ENCODE measurements around the gene PCGF3.
"Not testable (repeated sequence)": the region's sequence is repeated elsewhere in the genome, so short reads cannot be mapped to it uniquely, and the experiment has no call there.

The PCGF3 gene

DNA sequence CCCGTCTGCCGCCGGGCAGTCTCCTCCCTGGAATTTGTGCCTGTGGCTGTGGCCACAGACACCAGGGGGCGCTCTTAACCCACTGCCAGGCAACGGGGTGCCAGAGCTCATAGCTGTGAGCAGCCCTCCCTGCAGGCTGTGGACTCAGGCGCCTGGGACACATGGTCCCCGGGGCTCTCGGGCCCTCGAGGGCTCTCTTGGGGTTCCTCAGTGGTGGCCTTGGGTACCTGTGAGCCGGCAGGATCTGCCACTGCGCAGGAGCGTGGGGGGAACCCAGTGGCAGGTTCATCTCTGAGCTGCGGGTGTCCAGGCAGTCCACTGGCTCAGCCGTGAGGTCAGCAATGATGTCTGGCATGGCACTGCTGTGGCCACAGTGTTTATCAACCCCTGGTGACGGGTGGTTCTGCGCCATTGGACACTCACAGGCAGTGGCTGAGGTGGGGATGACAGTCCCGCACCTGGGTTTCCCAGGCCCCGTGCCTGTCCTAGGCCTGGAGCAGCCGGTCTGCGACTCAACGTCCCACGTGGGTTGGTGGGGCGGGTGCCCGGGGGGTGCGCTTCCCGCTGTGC lies 37.2 kb downstream of the PCGF3 start:
- DNase-seq, result no peak

DNA sequence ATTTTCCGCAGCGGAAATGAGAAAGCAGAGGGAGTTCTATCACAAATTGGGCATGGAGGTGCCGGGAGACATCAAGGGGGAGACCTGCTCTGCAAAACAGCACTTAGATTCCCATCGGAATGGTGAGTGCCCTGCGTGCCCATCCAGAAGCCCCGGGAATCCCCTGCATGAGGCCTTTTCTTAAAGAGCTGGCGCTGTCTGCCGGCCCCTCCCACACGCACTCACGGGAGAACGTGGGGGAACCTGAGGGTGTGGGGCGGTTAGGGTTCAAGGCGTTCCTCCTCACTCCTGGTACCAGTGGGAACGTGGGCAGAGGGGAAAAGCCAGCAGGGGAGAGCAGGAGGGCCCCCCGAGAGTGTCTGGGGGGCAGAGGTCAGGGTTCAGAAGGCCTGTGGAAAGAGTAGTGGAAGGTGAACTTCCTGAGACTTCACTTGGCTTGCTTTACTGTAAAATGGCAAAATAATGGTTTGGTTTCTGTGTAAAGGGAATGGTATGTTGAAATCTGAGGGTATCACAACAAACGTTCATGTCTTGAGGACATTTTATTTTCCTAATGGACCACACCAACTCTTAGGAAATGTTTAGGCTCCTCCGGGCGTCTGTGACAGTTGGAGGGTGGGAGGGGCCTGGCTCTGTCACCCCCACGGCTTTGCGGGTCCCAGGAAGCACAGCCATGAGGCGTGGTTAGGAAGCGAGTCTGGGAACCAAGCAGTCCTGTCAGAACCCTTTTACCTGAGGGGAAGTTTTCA lies 38.0 kb downstream of the PCGF3 start:
- no peak for DNase-seq

DNA sequence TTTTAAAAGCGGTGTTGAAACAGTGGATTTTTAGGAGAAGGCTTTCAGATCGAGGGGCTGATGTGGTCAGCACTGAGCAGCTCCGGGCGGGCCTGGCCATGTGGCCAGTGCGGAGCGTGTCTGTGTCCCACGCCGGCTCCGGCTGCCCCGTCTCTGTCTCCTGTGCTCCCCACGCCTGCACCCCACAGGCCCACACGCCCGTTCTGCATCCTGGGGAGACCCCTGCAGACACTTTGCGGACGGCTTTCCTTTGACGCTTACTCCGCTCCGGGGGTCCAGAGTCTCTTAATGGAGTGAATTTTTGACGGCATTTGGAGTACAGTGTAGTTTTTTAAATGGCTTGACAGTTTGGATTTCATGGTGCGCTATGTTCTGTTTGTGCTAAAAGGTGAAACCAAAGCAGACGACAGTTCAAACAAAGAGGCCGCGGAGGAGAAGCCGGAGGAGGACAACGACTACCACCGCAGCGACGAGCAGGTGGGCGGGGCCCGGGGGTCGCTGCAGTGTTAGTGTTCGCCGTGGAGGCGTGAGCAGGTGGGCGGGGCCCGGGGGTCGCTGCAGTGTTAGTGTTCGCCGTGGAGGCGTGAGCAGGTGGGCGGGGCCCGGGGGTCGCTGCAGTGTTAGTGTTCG lies 38.7 kb downstream of the PCGF3 start:
- no peak for DNase-seq

DNA sequence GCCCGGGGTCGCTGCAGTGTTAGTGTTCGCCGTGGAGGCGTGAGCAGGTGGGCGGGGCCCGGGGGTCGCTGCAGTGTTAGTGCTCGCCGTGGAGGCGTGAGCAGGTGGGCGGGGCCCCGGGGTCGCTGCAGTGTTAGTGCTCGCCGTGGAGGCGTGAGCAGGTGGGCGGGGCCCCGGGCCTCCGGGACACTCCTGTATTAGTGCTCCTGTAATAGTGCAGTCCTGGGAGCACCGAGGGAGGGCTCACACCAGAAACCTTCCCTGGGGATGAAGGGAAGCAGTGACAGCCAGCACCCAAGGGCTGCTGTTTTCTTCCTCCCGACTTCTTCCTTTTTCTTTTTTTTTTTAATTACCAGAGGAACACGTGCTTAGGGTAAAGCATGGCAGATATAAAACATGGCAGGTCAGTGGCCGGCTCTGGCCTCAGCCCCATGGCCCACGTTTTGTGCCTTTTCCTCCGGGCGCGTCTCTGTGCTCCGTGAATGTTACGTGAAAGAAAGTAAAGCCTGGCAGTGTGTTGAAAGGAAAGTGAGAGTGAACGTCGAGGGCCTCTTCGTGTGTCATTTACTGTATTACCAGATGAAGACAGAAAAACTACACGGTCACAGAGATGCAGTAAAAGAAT lies 42.0 kb downstream of the PCGF3 start:
- DNase-seq, result no peak

DNA sequence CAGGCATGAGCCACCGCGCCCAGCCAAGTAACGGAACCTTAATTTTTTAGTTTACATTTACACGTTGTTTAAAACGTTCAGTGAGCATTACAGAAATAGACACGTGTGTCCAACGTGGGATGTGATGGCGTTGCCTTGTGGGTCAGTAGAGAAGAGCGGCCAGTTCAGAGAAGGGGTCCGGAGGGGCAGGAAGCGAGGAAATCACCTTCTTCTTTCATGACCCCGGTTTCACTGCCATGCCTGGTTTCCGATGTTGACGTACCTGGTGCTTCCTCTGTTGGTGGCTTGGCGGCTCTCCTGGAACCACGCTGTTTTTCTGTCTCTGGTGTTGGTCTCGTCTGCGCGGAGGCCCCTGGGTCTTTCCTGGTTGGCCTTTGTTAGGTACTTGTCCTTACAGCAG lies 42.8 kb downstream of the PCGF3 start:
- no peak for DNase-seq

DNA sequence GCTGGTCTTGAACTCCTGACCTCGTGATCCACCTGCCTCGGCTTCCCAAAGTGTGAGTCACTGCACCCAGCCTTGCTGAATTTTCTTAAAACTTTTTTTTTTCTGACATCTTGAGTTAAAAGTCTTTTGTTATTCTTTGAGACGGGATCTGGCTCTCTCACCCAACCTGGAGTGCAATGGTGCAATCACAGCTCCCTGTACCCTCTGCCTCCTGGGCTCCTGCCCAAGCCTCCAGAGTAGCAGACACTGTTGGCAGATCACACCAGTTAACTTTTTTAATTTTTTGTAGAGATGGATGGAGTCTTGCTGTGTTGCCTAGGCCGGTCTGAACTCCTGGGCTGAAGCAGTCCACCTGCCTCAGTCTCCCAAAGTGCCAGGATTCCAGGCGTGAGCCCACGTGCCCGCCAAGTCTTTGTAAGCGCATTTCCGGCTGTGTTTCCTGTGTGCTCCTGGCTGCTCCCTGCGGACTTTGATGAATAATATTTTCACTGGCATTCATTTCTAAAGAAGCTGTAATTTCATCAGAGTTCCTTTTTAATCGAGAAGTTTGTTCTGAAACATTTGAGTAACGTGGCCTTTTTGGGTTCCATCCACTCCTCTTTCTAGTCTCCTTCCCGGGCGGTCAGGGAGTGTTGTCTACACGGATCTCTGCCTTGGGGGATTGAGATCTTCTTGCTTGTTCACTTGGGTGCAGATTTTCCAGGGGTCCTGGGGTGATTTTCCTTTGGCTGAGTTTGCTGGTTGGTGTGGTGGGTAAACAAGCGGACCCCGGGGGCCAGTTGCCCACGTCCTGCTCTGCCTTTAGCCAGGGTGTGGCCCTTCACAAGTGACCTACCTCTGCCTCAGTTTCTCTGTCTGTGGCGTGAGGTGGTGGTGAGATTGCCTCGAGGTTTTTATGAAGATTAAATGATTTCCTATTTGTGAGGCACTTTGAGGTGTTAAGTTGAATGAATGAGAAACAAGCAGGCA lies 44.4 kb downstream of the PCGF3 start:
- no peak for DNase-seq

DNA sequence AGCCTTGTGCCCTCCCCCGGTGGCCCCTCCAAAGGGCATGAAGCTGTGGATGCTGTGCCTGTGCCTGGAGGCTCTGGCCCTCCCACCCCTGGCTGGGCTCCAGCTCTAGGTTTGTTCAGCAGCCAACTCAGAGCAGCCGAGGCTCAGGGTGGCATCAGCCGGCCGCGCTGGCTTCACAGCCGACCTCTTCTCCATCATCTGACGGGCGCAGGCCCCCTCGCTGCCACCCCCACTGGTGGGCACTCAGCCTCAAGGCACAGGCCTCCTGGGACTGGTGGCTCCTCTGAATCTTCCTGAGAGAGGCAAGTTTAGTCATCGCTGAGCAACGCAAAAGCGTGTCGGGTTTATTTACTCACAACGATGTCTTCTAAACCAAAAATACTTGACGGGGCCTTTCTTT lies 46.0 kb downstream of the PCGF3 start:
- DNase-seq, result no peak

DNA sequence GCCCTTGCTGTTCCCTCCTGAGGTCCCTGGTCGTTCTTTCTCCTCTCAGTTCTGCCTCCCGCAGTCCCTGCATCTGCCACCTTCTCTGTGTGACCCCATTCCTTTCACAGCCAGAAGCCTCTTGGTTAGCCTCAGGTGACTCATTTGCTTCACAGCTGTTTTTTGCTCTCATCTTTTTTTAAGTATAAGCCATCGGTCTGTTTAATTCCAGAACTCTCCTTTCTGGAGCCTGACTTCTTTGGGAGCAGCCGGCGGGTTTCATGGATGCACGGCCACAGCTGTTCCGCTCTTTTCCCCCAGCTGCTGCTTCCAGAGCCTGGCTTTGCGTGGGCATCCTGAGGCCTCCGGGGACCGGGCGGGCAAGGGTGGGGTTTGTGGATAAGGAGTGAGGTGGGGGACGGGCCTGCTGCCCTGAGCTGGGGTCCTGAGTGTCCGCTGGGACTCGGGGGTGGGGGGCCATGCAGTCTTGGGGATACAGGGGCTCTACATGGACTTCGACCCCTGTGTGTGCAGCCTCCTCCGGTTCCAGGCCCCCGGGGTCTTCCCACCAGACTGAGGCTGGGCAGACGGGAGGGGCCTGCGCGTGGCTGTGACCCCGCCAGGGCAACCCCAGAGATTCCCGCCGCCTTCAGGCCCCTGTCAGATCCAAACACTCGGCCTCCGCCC lies 46.7 kb downstream of the PCGF3 start:
- DNase-seq, result peak; percentile 38

DNA sequence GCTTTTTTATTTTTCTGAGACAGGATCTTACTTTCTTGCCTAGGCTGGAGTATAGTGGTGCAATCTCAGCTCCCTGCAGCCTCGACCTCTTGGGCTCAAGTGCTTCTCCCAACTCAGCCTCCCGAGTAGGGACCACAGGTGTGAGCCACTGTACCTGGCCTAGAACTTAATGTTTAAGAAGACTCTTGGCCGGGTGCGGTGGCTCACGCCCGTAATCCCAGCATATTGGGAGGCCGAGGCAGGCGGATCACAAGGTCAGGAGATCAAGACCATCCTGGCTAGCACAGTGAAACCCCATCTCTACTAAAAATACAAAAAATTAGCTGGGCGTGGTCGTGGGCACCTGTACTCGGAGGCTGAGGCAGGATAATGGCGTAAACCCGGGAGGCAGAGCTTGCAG lies 47.6 kb downstream of the PCGF3 start:
- not testable (repeated sequence) for DNase-seq

DNA sequence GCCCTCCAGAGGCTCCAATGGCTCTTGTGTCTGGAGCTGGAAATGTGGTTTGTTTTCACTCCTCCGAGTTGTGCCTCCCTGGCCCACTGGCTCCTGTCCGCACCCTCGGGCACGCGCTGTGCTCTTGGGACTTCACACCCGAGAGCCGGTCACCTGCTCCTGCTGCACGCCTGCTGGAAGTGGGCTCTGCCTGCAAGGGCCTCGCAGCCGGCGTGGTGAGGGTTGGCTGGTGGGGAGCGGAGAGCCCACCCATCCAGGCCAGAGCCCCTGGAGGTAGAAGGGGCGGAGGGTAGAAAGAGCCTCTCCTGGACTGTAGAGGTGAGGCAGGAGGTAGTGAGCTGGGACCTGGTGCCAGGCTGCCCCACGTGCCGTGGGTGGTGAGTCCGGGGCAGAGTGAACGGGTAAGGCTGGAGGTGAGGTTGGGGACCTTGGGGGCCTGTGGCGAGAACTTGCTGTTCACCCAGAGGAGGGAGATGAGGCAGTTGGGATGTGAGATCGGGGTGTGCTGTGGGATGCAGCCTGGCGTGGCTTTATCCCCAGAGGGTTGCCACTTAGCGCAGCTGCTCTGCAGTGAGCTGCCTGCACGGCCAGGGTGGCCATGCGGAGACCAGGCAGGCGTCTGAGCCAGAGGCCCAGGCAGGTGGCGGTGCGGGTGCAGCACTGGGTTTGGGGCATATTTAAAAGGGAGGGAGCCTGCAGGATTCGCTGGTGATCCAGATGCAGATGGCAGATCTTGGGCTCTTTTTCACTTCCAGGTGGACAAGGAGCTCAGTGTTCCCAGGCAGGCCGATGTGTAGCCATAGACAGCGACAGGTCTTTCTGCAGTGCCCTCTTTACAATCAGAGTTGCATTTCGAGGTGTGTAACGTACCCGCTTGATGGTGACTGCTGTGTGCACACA lies 48.8 kb downstream of the PCGF3 start:
- DNase-seq, result no peak

DNA sequence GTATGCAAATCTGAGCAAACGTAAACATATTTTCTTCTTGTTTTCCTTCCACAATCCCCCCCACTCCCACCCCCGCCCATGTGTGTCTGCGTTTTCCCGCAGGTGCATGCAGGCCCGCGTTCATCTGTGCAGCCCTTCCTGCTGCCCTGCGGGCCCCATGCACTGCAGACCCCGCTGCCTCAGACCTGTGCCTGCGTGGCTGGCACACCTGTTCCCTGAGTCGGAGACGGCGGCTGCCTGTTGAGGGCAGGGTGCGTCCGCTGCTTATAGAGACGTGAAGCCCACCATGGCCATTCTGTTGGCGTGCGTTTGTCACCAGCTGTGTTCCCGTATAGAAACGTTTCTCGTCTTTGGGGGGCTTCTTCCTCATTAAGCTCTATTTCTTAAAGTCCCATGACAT lies 51.5 kb downstream of the PCGF3 start:
- DNase-seq, result no peak

DNA sequence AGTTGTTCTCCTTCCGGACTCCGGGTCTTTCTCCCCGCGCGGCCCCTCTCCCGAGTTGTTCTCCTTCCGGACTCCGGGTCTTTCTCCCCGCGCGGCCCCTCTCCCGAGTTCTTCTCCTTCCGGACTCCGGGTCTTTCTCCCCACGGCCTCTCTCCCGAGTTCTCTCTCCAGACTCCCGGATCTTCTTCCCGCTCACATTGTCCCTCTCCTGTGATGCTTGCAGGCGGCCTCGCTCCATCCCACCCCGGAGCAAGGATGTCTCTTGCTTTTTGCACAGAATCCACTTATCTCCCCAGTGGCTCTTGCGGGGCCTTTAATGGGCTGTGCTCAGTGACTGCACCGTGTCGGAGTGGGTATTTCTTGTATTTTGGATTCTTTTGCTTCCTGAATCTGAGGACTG lies 54.2 kb downstream of the PCGF3 start:
- not testable (repeated sequence) for DNase-seq

DNA sequence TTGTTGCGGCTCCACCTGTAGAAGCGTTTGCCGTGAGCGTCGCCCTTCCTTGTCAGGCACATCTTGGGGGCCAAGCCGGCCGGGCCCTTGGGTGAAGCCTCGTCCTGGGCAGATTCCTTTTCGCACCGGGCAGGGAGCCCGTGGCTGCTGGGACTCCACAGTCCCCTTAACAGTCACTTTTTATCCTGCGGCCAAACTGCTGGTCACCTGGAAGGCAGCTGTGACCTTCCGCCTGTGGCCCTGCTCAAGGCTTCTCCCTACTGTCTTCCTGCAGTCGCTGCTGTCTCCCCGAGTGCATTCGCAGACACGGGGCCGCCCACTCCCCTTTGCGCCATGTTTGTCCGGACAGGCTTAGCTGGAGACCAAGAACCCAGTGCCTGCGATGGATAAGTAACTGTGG lies 55.0 kb downstream of the PCGF3 start:
- no peak for DNase-seq

DNA sequence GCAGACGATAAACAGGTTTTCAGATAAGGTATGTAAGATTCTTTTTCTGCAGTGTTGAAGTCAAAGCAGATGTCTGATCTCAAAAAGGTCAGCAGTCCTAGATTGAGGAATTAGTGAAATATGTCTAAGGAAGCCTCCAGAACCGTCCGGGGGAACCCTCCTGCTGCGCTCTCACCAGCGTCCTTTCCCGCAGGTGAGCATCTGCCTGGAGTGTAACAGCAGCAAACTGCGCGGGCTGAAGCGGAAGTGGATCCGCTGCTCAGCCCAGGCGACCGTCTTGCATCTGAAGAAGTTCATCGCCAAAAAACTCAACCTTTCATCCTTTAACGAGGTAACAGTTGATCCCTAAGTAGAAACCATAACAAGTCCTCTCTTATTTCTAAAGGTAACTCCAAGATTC lies 55.5 kb downstream of the PCGF3 start:
- no peak for DNase-seq

DNA sequence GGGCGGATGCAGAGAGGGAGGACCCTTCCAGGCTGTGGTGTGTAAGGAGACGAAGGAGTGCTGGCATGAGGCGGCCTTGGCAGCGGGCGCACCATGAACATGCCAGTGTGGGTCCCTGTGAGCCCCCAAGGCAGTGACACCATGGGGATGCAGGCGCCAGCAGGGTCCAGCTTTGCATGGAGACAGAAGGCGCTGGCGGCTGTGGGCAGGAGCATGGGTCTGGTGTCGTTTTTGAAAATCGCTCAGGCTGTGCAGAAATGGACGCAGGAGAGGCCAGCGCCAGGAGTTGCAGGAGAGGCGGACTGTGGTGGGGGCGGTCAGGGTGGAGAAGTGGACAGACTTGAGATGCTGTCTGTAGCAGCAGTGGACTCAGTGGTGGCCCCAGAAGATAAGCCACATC lies 56.1 kb downstream of the PCGF3 start:
- DNase-seq, result no peak

DNA sequence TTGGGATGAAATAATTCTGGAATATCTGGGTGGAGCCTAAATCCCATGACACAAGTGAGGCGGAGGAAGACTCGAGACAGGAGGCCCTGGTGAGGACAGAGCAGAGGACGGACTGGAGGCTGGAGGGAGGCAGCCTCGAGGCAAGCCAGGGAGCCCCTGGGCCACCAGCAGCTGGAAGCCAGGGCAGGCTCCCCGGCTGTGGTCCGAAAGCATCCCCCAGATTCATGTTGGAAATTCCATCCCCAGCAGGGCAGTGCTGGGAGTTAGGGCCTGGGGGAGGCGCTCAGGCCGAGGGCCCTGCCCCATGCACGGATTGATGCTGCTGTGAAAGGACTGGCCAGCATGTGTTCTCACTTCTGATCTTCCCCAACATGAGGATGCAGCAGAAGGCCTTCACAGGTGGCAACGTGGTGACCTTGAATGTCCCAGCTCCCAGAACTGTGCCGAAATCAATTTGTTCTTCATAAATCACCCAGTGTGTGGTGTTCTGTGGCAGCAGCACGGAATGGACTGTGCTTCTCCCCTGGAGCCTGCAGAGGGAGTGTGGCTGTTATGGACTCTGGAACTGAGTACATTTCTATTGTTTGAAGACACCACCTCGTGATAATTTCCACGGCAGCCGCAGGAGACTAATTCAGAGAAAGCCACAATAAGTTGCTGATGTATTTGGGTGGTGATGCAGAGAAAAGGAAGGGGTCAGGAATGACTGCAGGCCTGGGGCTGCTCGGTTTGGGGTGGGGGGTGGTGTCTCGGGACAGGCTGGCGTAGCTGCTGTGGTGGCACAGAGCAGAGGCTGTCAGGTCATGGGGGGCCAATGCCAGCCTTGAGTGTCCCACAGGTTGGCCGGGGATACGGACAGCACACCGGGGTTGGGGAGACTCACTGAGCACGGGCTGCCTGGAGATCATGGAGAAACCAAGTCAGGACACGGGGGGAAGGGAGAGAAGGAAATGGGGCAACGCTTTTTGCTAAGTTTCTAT lies 56.9 kb downstream of the PCGF3 start:
- no peak for DNase-seq

DNA sequence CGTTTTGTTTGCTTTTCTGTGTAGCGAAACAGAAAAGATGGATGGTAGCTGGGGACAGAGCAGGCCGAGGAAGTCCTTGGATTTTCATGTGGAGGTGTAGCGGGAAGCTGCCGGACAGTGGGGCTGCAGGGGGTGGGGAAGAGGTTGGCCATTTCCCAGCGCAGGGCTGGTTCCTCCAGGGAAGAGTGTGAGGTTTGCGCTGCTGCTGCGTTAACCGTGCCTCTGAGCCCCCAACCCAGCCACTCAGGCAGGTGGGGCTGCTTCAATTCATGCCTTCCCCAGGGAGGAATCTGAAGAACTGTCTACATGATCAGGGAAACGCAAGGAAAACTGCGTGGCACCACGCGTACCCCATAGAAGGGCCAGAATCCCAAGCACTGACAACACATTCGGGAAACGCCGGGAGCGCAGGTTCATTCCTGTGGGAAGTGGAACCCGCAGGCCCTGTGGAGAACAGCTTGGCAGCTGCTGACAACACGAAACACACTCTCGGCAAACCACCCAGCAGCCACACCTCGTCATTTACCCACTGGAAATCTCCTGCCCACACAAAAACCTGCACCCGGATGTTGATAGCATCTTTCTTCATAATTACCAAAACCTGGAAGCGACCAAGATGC lies 57.7 kb downstream of the PCGF3 start:
- DNase-seq, result no peak

DNA sequence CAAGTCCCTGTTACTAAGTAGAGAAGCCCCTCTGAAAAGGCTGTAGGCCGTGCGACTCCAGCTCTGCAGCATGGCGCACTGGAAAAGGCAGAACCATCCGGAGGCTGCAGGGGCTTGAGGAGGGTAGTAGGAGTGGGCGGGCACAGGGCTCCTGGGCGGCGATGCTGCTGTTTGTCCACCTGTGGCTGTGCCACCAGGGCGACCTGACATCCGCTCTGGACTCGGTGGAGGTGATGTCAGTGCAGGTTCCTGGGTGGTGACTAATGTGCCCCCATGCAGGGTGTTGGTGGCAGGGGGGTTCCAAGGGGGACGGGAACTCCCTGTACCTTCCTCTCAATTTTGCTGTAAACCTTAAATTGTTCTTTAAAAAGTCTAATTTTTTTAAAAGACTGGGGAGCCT lies 58.3 kb downstream of the PCGF3 start:
- no peak for DNase-seq

DNA sequence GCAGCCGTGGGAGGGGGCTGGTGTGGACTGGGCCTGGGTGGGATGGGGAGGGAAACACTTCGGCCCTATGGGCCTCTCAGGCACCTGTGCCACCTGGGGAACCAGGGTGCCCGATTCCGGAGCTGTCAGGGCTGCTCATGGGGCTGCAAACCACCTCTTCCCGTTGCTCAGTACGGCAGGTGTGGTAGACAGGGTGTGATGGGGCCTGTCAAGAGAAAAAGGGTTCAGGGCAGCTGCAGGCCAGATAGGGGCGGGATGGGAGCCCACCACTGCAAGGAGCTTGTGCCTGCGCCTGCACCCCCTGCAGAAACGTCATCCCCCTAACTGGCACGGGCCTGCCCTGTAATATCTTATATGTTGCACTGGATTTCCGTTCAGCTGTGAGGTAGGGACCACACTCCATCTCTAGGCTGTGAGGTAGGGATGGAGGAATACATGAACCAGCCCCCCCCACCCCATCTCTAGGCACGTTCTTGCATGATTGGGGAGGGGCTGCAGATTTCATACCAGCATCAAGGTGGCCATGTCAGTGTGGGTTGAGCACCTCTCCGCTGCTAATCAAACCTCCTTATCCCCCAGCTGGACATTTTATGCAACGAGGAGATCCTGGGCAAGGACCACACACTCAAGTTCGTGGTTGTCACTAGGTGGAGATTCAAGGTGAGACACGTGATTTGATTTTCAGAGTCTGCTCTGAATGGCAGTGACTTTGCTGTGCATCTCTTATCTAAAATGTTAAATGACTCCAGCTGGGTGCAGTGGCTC lies 59.0 kb downstream of the PCGF3 start:
- DNase-seq, result no peak
